Ascending aorta (tissue), 2 donors: ENCODE results near the gene CLK4. TPM values are rescaled to one million over a fixed set of nuclear protein-coding genes. Genes with fewer than 3 reads are reported as not detected.

Experiments used
- DNase-seq, 2 donors: peaks; one replicate each; pipeline ENCODE4 v3.0.0-alpha.2; 2019; ENCODE audit warnings: low spot score in 2 of 2
- H3K27ac ChIP-seq, 2 donors: fragments of 200-600 bp; sonication (generic); one replicate each; pipeline ENCODE4 v1.5.1; 2016 to 2017; ENCODE audit warnings: mild to moderate bottlenecking in 1 of 2
- H3K27me3 ChIP-seq: fragments of 200-600 bp; sonication (generic); one replicate; pipeline ENCODE4 v1.5.1; 2017
- H3K36me3 ChIP-seq, 2 donors: fragments of 200-600 bp; sonication (generic); one replicate each; pipeline ENCODE4 v1.5.1; 2016
- H3K4me1 ChIP-seq, 2 donors: fragments of 200-600 bp; sonication (generic); one replicate each; pipeline ENCODE4 v1.5.1; 2016 to 2017; ENCODE audit warnings: mild to moderate bottlenecking in 1 of 2
- H3K4me3 ChIP-seq, 2 donors: fragments of 200-600 bp; sonication (generic); one replicate each; pipeline ENCODE4 v1.5.1; 2016 to 2017; ENCODE audit warnings: mild to moderate bottlenecking in 1 of 2
- H3K9me3 ChIP-seq, 2 donors: fragments of 200-600 bp; sonication (generic); one replicate each; pipeline ENCODE4 v1.5.1; 2016
- intact Hi-C: fragments of 100-400 bp; cut with DNase I; formaldehyde crosslinking; loops from one replicate; pipeline ENCODE4 v1.15.1; 2023
- total RNA-seq: library from RNA; depleted of rRNA; stranded (reverse); fragments of >200 nt; gene quantifications from one replicate; pipeline ENCODE4 v1.1.0, GENCODE V29; 2016
- TF ChIP-seq, protein P1 (sequence below), 3 experiments: fragments of 200-600 bp in 2 of 3; fragments of 450-650 bp in 1 of 3; sonication (generic) in 2 of 3; IDR thresholded peaks; one replicate each; pipeline ENCODE4 v1.5.1; 2016 to 2019; ENCODE audit warnings: antibody characterized with exemption in 3 of 3, mild to moderate bottlenecking in 1 of 3, moderate library complexity in 1 of 3

Gene CLK4
- total RNA-seq, 1 donor from 2014 or later, result 17.6 TPM

DNA sequence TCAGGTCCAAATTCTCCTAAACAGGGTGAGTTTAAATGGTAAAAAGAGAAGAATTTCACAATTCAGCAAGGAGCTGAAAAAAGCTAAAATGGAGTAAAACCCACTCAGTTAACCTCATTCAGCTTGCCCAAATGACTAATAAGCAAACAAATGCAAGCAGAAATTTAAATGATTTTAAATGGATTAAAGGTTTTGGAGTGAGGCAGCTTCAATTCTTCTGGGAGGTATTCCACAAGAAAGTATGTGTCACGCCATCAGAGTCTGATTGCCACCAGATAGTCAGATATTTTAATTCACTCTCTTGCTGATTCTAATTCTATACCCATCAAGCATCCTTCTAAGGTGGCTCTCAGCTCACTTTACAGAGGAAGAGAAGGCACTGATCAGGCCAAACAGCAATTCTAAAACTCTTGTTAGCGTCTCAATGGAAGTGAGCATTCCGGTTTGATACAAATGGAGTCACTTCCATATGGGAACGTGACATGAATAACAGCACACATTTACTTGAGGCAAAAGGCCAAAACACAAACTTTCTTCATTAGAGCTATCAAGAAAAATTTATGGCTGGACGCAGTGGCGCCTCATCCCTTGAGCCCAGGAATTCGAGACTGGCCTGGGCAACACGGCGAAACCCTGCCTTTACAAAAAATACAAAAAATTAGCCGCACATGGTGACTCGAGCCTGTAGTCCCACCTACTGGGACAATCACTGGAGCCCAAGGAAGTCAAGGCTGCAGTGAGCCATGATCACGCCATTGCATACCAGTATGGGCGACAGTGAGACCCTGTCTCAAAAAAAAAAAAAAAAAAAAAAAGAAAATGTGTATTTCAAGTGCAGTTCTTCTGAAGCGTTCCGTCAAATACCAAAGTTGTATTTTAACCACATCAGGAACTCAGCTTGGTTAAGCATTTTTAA lies 2.0 kb downstream of the CLK4 start:
- no peak for DNase-seq

DNA sequence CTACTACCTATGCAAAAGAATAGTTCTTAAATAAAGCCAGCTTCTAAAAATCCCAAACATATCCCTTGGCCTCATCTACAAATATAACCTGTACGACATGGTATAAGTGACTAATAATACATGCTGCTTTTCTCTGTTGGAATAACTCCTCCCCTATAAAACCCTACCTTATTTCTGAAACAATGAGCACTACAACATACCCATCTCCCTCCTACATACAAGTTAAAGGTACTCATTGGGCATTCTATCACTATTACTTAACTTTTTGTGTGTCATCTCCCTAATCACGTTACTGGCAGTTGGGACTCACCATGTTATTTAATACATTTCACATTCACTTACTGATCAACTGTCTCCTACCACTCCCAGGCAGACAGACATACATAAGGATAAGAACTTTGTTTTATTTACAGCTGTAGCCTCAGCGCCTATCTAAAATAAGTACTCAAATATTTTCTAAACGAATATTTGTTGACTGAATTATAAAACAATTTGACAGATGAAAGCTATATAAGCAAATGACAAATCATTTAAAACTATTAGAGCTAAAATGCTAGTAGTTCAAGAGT lies 4.1 kb downstream of the CLK4 start:
- intact Hi-C loops, result loop anchor here (10.0 kb wide), 1 partner anchor 468 kb away; the partner anchor contains the start of gene NHP2
- no peak overlapping the region for H3K27ac ChIP-seq
- no peak overlapping the region for H3K4me3 ChIP-seq
- H3K4me1 ChIP-seq, result peaks cover 0 to 23% of the 10 kb centered on the region in 2 donors
- peaks cover 44 to 50% of the 10 kb centered on the region in 2 donors for H3K36me3 ChIP-seq
- TF ChIP-seq, protein P1, sequence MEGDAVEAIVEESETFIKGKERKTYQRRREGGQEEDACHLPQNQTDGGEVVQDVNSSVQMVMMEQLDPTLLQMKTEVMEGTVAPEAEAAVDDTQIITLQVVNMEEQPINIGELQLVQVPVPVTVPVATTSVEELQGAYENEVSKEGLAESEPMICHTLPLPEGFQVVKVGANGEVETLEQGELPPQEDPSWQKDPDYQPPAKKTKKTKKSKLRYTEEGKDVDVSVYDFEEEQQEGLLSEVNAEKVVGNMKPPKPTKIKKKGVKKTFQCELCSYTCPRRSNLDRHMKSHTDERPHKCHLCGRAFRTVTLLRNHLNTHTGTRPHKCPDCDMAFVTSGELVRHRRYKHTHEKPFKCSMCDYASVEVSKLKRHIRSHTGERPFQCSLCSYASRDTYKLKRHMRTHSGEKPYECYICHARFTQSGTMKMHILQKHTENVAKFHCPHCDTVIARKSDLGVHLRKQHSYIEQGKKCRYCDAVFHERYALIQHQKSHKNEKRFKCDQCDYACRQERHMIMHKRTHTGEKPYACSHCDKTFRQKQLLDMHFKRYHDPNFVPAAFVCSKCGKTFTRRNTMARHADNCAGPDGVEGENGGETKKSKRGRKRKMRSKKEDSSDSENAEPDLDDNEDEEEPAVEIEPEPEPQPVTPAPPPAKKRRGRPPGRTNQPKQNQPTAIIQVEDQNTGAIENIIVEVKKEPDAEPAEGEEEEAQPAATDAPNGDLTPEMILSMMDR (IDR thresholded peaks at IDR 0.05), result no peak
- no peaks in the 10 kb centered on the region for H3K27me3 ChIP-seq
- DNase-seq, result no peak
- H3K9me3 ChIP-seq, result no peaks in the 10 kb centered on the region

More for the DNA sequence above, 2.0 kb downstream of the CLK4 start:
- H3K4me3 ChIP-seq, result peak overlapping the region; percentile 88 to 91
- no peaks in the 10 kb centered on the region for H3K27me3 ChIP-seq
- H3K9me3 ChIP-seq, result no peaks in the 10 kb centered on the region
- intact Hi-C loops, result loop anchor here (5.0 to 10.0 kb wide), 5 partner anchors 237 to 927 kb away; partner anchors contain the start of genes NHP2, RUFY1 and ZNF354C
- peak overlapping the region in 1 of 2 donors; percentile 97 for H3K27ac ChIP-seq
- peaks cover 25 to 29% of the 10 kb centered on the region in 2 donors for H3K36me3 ChIP-seq
- TF ChIP-seq, protein P1 (IDR thresholded peaks at IDR 0.05), result no peak
- peaks cover 0 to 21% of the 10 kb centered on the region in 2 donors for H3K4me1 ChIP-seq

DNA sequence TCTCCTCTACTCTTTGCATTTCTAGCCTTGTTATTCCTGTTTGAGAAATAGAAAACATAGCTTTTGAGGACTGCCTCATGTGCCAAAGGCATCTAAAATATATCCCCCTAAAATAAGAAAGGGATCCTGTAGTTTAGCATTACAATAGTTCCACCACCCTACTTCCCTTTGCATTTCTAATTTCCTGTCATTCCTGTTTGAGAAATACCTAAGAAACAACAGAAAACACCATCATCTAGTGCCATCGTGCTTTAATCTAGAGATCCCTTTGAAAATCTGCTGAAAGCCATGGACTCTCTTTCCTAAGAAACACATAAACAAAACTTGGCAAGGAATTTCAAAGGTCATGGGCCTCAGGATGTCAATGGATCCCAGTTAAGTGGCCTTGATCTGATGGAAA lies 7.5 kb downstream of the CLK4 start:
- TF ChIP-seq, protein P1 (IDR thresholded peaks at IDR 0.05), result no peak
- H3K36me3 ChIP-seq, result peaks cover 75 to 84% of the 10 kb centered on the region in 2 donors
- intact Hi-C loops, result no loop called here

DNA sequence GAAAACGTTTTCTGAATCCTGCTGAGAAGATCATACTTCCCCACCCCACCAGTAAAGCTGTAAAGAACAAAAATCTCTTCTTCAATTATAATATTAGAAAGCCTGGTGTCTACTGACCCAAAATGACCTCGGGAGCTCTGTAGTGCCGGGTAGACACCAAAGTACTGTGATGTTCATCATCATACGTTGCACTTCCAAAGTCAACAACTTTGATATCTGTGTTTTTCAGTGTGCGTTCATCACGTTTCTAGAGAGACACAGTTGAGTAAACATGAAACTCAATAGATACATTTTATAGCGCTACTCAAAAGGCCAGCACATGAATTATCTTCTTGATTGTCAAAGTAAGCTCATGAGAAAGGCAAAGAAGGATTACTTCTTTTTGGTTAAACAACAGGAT lies 14.6 kb downstream of the CLK4 start:
- H3K4me1 ChIP-seq, result no peaks in the 10 kb centered on the region
- no peaks in the 10 kb centered on the region for H3K9me3 ChIP-seq
- H3K27me3 ChIP-seq, result no peaks in the 10 kb centered on the region
- TF ChIP-seq, protein P1 (IDR thresholded peaks at IDR 0.05), result no peak
- H3K27ac ChIP-seq, result no peak overlapping the region
- intact Hi-C loops, result no loop called here
- H3K36me3 ChIP-seq, result peaks cover 84 to 96% of the 10 kb centered on the region in 2 donors
- DNase-seq, result no peak
- no peak overlapping the region for H3K4me3 ChIP-seq

More for the DNA sequence above, 7.5 kb downstream of the CLK4 start:
- H3K4me3 ChIP-seq, result no peak overlapping the region
- no peak overlapping the region for H3K27ac ChIP-seq
- no peaks in the 10 kb centered on the region for H3K27me3 ChIP-seq
- no peak for DNase-seq
- no peaks in the 10 kb centered on the region for H3K9me3 ChIP-seq
- peaks cover 0 to 18% of the 10 kb centered on the region in 2 donors for H3K4me1 ChIP-seq

DNA sequence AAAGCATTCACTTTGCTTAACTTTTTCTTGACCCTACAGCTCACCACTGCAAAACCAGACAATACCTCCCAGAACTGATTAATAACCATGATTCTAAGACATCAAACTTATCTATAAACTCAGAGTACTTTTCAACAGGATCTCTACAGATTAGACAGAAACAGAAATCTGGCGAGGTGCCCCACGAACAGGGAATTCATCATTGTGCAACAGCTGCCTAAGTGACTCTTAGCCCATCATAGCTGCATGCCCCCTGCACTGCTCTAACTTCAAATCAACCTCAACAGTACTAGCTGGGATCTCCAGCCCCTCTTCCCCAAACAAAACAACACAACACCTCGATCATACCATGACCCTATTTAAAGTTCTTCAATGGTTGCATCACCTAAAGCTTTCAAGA lies 20.6 kb downstream of the CLK4 start:
- intact Hi-C loops, result no loop called here
- H3K27me3 ChIP-seq, result no peaks in the 10 kb centered on the region
- H3K4me1 ChIP-seq, result peaks cover 0 to 3% of the 10 kb centered on the region in 2 donors
- H3K9me3 ChIP-seq, result no peaks in the 10 kb centered on the region
- H3K4me3 ChIP-seq, result no peak overlapping the region
- no peak overlapping the region for H3K27ac ChIP-seq
- TF ChIP-seq, protein P1 (IDR thresholded peaks at IDR 0.05), result no peak
- no peak for DNase-seq
- H3K36me3 ChIP-seq, result peaks cover 53 to 78% of the 10 kb centered on the region in 2 donors
